Glomerular endothelial cell (primary cell): Measurements from ENCODE around the gene ARHGAP18. TPM values are rescaled to one million over a fixed set of nuclear protein-coding genes. Genes with fewer than 3 reads are reported as not detected.

Source experiments
- DNase-seq: peaks from one replicate; pipeline ENCODE4 v3.0.0-alpha.2; 2011; ENCODE audit warnings: low read depth, low spot score; ENCODE audit errors: extremely low read depth
- total RNA-seq: library from RNA; depleted of rRNA; stranded (reverse); fragments of >200 nt; gene quantifications from 2 replicates; pipeline ENCODE4 v1.2.3, GENCODE V29; 2015

ARHGAP18 gene
- total RNA-seq, 1 donor from 2014 or later = 46.6 TPM

GRCh38 chr6:129645830-129646579, 64.0 kb downstream of the ARHGAP18 start:
- DNase-seq = no peak

GRCh38 chr6:129645106-129645829, 64.7 kb downstream of the ARHGAP18 start:
- DNase-seq = no peak

GRCh38 chr6:129644567-129645015, 65.4 kb downstream of the ARHGAP18 start:
- DNase-seq = peak; percentile 76

- no peak for DNase-seq
Measured at GRCh38 chr6:129643968-129644367, 66.0 kb downstream of the ARHGAP18 start.

- DNase-seq = no peak
Measured at GRCh38 chr6:129643176-129643575, 66.8 kb downstream of the ARHGAP18 start.

- DNase-seq = no peak
Measured at GRCh38 chr6:129642322-129642721, 67.7 kb downstream of the ARHGAP18 start.

GRCh38 chr6:129641344-129641743, 68.6 kb downstream of the ARHGAP18 start:
- no peak for DNase-seq

GRCh38 chr6:129638686-129639085, 71.3 kb downstream of the ARHGAP18 start:
- no peak for DNase-seq

GRCh38 chr6:129638055-129638684, 71.8 kb downstream of the ARHGAP18 start:
- peak; percentile 68 for DNase-seq

GRCh38 chr6:129637340-129638054, 72.5 kb downstream of the ARHGAP18 start:
- DNase-seq = no peak

- DNase-seq = peak; percentile 66
Measured at GRCh38 chr6:129635396-129636130, 74.4 kb downstream of the ARHGAP18 start.

- no peak for DNase-seq
Measured at GRCh38 chr6:129634411-129635230, 75.4 kb downstream of the ARHGAP18 start.

GRCh38 chr6:129633529-129633928, 76.4 kb downstream of the ARHGAP18 start:
- DNase-seq = no peak

GRCh38 chr6:129632172-129632613, 77.8 kb downstream of the ARHGAP18 start:
- DNase-seq = no peak

- DNase-seq = no peak
Measured at GRCh38 chr6:129631070-129631469, 78.9 kb downstream of the ARHGAP18 start.

GRCh38 chr6:129630596-129630995, 79.4 kb downstream of the ARHGAP18 start:
- DNase-seq = no peak

GRCh38 chr6:129628101-129628815, 81.7 kb downstream of the ARHGAP18 start:
- no peak for DNase-seq

GRCh38 chr6:129624488-129624887, 85.5 kb downstream of the ARHGAP18 start:
- no peak for DNase-seq
